ENCODE results near the gene FBXL16. TPM values are rescaled to one million over a fixed set of nuclear protein-coding genes. Genes with fewer than 3 reads are reported as not detected.

Gene FBXL16
- total and polyA plus RNA-seq, 2 of the 13 experiments (the other 11 are each of a cell fraction or from before 2014, with no cell fraction given) = 0.22 to 2.0 TPM

DNA sequence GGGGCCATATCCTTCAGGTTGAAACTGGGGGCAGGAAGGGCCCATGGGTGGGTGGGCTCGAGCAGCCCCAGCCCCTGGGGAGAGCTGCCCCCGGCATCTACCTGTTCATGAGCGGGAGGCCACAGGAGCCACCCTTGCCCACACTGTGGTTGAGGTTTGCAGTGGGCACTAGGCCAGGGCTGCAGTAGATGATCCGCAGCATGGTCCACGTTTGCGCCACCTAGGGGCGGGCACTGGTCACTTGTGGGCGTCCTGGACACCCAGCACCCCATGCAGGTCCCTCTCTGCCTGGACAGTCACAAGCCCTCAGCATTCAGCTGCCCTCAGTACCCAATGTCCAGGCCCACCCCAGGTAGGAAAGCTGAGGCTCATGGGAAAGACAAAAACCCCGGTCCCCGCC, 19.6 kb downstream of the FBXL16 start (continued):
- no peak for TF ChIP-seq ZNF446 (CRISPR knock-in tag; IDR thresholded peaks at IDR 0.05)
- TF ChIP-seq ZNF788 (CRISPR knock-in tag; IDR thresholded peaks at IDR 0.05; ENCODE audit: borderline replicate concordance) = peak; percentile 20; the same call in 1 of the 2 replicates
- no peak for TF ChIP-seq SNAPC5 (CRISPR knock-in tag; IDR thresholded peaks at IDR 0.05; ENCODE audit: borderline replicate concordance)
- TF ChIP-seq CTCF (CRISPR knock-in tag; IDR thresholded peaks at IDR 0.05) = peak; percentile 74
- TF ChIP-seq, protein P1, sequence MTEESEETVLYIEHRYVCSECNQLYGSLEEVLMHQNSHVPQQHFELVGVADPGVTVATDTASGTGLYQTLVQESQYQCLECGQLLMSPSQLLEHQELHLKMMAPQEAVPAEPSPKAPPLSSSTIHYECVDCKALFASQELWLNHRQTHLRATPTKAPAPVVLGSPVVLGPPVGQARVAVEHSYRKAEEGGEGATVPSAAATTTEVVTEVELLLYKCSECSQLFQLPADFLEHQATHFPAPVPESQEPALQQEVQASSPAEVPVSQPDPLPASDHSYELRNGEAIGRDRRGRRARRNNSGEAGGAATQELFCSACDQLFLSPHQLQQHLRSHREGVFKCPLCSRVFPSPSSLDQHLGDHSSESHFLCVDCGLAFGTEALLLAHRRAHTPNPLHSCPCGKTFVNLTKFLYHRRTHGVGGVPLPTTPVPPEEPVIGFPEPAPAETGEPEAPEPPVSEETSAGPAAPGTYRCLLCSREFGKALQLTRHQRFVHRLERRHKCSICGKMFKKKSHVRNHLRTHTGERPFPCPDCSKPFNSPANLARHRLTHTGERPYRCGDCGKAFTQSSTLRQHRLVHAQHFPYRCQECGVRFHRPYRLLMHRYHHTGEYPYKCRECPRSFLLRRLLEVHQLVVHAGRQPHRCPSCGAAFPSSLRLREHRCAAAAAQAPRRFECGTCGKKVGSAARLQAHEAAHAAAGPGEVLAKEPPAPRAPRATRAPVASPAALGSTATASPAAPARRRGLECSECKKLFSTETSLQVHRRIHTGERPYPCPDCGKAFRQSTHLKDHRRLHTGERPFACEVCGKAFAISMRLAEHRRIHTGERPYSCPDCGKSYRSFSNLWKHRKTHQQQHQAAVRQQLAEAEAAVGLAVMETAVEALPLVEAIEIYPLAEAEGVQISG (CRISPR knock-in tag; IDR thresholded peaks at IDR 0.05) = peak; percentile 82
- TF ChIP-seq ZNF782 (CRISPR knock-in tag; IDR thresholded peaks at IDR 0.05; ENCODE audit: borderline replicate concordance) = no peak
- no peak for TF ChIP-seq FOSL2 (CRISPR knock-in tag; IDR thresholded peaks at IDR 0.05)
- no peak for TF ChIP-seq ZZZ3 (CRISPR knock-in tag; IDR thresholded peaks at IDR 0.05; ENCODE audit: borderline replicate concordance)
- no peak for TF ChIP-seq ZNF274 (CRISPR knock-in tag; IDR thresholded peaks at IDR 0.05)
- TF ChIP-seq, protein P2, sequence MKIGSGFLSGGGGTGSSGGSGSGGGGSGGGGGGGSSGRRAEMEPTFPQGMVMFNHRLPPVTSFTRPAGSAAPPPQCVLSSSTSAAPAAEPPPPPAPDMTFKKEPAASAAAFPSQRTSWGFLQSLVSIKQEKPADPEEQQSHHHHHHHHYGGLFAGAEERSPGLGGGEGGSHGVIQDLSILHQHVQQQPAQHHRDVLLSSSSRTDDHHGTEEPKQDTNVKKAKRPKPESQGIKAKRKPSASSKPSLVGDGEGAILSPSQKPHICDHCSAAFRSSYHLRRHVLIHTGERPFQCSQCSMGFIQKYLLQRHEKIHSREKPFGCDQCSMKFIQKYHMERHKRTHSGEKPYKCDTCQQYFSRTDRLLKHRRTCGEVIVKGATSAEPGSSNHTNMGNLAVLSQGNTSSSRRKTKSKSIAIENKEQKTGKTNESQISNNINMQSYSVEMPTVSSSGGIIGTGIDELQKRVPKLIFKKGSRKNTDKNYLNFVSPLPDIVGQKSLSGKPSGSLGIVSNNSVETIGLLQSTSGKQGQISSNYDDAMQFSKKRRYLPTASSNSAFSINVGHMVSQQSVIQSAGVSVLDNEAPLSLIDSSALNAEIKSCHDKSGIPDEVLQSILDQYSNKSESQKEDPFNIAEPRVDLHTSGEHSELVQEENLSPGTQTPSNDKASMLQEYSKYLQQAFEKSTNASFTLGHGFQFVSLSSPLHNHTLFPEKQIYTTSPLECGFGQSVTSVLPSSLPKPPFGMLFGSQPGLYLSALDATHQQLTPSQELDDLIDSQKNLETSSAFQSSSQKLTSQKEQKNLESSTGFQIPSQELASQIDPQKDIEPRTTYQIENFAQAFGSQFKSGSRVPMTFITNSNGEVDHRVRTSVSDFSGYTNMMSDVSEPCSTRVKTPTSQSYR (CRISPR knock-in tag; IDR thresholded peaks at IDR 0.05; ENCODE audit: borderline replicate concordance) = no peak
- TF ChIP-seq FLYWCH1 (CRISPR knock-in tag; IDR thresholded peaks at IDR 0.05) = no peak
- no peak for TF ChIP-seq JARID2 (CRISPR knock-in tag; IDR thresholded peaks at IDR 0.05; ENCODE audit: insufficient replicate concordance)
- no peak for TF ChIP-seq ZNF629 (CRISPR knock-in tag; conservative IDR thresholded peaks at IDR 0.05)
- TF ChIP-seq SCMH1 (CRISPR knock-in tag; IDR thresholded peaks at IDR 0.05; ENCODE audit: borderline replicate concordance) = no peak
- TF ChIP-seq ZNF253 (CRISPR knock-in tag; IDR thresholded peaks at IDR 0.05; ENCODE audit: borderline replicate concordance) = no peak
- TF ChIP-seq ZNF296 (CRISPR knock-in tag; conservative IDR thresholded peaks at IDR 0.05) = no peak
- TF ChIP-seq ZNF33A (CRISPR knock-in tag; IDR thresholded peaks at IDR 0.05; ENCODE audit: borderline replicate concordance) = no peak
- no peak for TF ChIP-seq ZNF841 (CRISPR knock-in tag; IDR thresholded peaks at IDR 0.05; ENCODE audit: borderline replicate concordance)
